Measurements from ENCODE around the gene RHBDL2.

Gene RHBDL2

GRCh38 chr1:38905985-38906384 lies 35.6 kb downstream of the RHBDL2 start:
- DNase-seq (ENCODE audit: extremely low spot score) = no peak
- TF ChIP-seq, protein P1, sequence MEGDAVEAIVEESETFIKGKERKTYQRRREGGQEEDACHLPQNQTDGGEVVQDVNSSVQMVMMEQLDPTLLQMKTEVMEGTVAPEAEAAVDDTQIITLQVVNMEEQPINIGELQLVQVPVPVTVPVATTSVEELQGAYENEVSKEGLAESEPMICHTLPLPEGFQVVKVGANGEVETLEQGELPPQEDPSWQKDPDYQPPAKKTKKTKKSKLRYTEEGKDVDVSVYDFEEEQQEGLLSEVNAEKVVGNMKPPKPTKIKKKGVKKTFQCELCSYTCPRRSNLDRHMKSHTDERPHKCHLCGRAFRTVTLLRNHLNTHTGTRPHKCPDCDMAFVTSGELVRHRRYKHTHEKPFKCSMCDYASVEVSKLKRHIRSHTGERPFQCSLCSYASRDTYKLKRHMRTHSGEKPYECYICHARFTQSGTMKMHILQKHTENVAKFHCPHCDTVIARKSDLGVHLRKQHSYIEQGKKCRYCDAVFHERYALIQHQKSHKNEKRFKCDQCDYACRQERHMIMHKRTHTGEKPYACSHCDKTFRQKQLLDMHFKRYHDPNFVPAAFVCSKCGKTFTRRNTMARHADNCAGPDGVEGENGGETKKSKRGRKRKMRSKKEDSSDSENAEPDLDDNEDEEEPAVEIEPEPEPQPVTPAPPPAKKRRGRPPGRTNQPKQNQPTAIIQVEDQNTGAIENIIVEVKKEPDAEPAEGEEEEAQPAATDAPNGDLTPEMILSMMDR (IDR thresholded peaks at IDR 0.05; ENCODE audit: control extremely low read depth, extremely low read depth, low read depth, missing control alignments) = no peak
- ChIA-PET CTCF (no interaction called here), POLR2A (no interaction called here)

GRCh38 chr1:38899560-38899959 lies 42.1 kb downstream of the RHBDL2 start:
- CTCF ChIA-PET = no interaction called here
- no peak for DNase-seq (ENCODE audit: extremely low spot score)
- POLR2A ChIA-PET = no interaction called here
- TF ChIP-seq, protein P1 (IDR thresholded peaks at IDR 0.05; ENCODE audit: control extremely low read depth, extremely low read depth, low read depth, missing control alignments) = no peak

DNA sequence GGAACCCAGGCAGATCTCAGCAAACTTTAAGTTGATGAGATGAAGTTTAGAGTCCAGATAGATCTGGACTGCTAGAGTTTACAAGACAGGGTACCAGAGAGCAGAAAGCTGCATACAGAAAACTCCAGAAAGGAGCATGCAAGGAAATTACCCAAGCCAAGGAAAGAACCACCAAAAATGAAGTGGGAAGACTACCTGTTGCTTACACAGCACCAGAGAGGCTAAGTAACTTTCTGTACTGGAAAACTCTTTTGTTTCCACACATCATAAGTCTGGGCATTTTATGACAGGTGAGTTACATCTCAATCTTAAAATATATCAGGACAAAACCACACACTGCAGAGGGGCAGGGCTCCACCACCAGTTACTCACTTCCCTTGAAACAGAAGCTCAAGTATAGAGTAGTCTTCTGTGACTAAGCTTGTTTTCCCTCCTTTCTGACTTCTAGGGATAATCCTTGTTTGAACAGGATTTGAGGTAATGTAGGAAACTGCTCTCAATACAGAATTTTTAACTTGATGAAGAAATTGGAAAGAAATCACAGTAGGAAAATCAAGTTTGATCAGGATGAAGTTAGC lies 42.9 kb downstream of the RHBDL2 start:
- CTCF ChIA-PET = no interaction called here
- TF ChIP-seq, protein P1 (IDR thresholded peaks at IDR 0.05; ENCODE audit: control extremely low read depth, extremely low read depth, low read depth, missing control alignments) = no peak
- no peak for DNase-seq (ENCODE audit: extremely low spot score)
- POLR2A ChIA-PET = no interaction called here

DNA sequence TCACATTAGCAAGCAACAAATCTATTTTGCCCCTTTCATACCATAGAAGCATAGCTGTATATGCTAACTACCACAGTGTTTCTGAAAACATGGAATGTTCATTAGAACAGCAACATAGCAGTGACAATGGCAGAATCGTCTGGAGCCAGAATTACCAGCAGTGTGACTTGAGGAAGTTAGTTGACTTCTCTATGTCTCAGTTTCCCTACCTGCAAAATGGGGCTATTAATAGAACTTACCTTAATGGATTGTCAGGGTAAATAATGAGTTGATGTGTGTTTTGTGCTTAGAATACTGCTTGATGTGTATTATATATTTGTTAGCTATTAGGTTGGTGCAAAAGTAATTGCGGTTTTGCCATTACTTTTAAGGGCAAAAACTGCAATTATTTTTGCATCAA lies 45.5 kb downstream of the RHBDL2 start:
- TF ChIP-seq, protein P1 (IDR thresholded peaks at IDR 0.05; ENCODE audit: control extremely low read depth, extremely low read depth, low read depth, missing control alignments) = no peak
- ChIA-PET CTCF (no interaction called here), POLR2A (no interaction called here)
- no peak for DNase-seq (ENCODE audit: extremely low spot score)

GRCh38 chr1:38892976-38893375 lies 48.7 kb downstream of the RHBDL2 start:
- TF ChIP-seq, protein P1 (IDR thresholded peaks at IDR 0.05; ENCODE audit: control extremely low read depth, extremely low read depth, low read depth, missing control alignments) = no peak
- ChIA-PET CTCF (no interaction called here), POLR2A (no interaction called here)
- no peak for DNase-seq (ENCODE audit: extremely low spot score)

DNA sequence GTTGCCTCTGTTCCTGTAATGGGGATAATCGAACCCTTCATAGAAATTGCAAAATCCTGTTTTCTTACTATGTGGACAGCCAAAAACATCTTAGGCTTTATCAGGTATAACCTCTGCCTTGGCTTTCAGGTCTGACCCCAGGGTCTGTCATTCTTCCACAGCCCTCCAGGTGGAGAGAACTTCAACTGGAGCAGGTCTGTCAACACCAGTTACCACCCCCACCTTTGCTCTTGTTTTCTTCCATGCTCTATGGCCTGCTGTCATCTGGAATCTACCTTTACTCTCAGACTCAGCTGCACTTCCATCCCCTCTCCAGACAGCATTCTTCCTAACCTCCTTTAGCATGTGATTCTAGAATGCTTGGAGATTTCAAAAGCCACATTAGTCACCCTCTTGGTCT lies 49.9 kb downstream of the RHBDL2 start:
- TF ChIP-seq, protein P1 (IDR thresholded peaks at IDR 0.05; ENCODE audit: control extremely low read depth, extremely low read depth, low read depth, missing control alignments) = no peak
- POLR2A ChIA-PET = no interaction called here
- DNase-seq (ENCODE audit: extremely low spot score) = no peak
- CTCF ChIA-PET = no interaction called here

DNA sequence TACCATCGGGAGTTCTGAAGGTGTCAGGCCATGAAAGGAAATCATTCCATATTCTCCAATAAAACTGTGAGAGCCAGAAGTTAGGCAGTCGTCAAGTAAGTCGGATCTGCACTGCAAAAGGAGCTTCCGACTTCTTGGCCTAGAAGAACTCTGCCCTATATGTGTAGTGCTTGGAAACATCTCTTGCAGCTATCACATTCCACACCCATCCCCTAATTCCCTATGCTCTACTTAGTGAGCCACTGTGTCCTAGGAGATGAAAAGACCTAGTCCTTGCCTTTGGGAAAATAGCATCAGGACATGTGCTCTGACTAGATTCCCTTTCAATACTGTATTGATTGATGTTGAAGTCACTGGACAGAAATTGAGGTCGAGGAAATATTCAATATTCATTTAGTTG lies 52.0 kb downstream of the RHBDL2 start:
- CTCF ChIA-PET = interaction anchor here (1.3 kb wide), 1 partner anchor 9 kb away, joined by 3 read pairs; the partner anchor contains the start of gene GJA9

More for the DNA sequence above, 52.0 kb downstream of the RHBDL2 start:
- TF ChIP-seq, protein P1 (IDR thresholded peaks at IDR 0.05; ENCODE audit: control extremely low read depth, extremely low read depth, low read depth, missing control alignments) = no peak
- no peak for DNase-seq (ENCODE audit: extremely low spot score)
- POLR2A ChIA-PET = no interaction called here

Data from GM10248 (cell line).